GM15510 (cell line): Measurements from ENCODE around the gene CDHR2.

ENCODE experiments used
- POLR2A ChIP-seq: IDR thresholded peaks from 3 replicates; pipeline ENCODE4 v1.6.1; 2011; ENCODE audit warnings: borderline replicate concordance; ENCODE audit not compliant: insufficient read length; ENCODE audit errors: extremely low read depth

The CDHR2 gene

DNA sequence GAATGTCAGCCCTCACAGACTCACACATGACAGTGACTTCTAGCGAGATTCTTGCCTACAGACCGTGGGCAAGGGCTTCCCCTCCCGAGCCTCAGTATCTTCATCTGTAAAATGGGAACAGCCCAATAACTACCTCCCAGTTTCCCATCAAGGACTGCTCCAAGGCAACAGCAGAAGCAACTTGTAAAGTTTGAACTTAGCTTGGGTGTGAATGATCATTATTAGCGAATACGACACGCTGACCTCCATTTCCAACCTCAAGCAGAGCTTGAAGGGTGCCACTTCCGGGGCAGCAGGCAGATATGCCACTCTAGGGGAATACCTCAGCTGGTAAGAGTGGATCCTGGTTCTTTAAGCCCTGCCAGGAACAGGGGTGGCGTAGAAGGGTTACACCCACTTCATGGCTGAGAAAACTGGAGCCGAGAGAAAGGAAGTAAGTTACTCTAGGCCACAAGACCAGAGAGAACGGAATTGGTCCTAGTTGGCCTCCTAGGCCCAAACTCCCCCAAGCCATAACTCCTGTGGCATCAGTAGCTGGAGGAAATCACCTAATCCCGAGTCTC, 14.0 kb upstream of the CDHR2 start:
- peak; percentile 55 for TF ChIP-seq POLR2A

DNA sequence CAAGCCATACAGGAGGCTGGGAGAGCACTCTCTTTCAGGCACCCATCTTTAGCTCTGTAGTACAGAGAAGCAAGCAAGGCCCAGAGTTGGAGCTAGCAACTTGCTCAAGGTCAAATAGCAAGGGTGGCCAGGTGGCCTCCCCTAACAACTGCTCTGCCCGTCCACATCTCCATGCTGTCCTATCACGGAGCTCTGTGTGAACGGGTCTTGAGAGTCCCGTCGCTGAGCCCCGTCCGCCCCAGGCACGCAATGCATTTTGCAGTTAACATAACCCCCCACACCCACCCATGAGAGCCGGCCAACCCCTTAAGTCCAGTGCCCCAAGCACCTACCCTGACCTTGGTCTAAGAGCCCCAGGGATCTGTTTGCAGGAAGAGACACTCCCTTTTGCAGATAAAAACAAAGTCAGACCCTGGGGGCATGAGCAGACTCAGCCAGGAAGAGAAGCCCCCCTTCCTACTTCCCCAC, 13.4 kb upstream of the CDHR2 start:
- no peak for TF ChIP-seq POLR2A

DNA sequence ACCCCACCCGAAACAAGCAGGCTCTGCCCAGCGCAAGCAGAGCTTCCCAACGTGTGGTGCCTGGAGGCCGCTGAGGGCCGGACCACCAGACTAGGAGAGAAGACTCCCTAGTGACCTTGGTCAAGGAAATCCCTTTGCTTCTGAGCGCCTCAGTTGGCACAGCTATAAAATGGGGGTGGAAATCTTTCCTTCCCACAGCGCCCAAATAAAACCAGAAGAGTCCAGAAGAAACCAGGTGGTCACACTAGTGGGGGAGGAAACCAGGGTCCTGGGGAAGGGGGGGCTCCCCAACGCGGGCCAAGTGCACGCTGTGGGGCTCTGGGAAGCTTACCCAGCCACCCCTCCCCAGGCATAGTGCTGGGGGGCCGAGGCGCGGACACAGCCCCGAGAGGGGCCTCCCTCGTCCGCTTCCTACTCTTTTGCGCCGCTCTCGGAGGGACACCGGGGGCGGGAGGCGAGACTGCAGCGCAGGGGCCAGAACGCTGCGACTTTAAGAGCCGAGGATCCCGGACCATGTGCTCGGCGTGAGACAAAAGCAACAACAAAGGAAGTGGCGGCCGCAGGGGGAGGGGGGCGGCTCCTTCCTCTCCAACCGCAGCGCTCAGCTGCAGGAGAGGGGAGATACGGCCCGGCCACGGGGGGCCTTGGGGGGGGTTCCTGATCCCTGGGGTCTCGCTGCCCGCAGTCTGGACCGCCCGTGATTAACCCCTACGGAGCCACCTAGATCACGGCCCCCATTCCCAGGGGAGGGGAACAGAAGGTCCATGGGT, 12.8 kb upstream of the CDHR2 start:
- TF ChIP-seq POLR2A = peak; percentile 41

DNA sequence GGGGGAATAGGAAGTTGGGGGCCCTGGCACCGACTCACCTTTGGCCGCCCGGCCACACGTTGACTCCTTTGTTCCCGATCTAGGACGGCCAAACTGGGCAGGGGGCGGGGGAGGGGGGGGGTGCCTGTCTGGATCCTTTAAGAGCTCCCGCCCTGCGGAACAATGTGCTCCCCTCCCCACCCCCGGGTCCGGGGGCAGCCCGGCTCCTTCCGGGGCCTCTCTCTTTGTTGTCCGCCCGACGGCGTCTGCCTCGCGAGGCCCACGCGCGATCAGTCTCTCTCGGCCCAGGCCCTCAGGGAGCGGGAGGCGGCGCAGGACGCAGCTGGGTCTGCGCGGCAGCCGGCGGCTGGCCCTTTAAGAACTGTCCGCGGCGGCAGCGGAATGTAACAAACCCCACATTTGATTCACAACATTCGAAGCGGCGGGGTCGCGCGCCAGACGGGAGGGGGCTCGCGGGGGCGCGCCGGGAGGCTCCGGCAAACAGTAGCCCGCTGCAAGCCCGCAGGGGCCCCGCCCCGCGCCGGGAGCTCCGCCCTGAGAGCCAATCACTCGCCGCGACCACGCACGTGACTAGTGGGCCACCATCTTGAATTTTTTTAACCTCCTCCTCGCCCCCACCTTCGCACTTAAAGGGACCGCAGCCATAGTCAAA, 12.1 kb upstream of the CDHR2 start, which contains the start of gene RNF44:
Gene RNF44, minus strand, starts transcription at position 501 of the 652 bp plus-strand sequence. CDS start 4,930 bp downstream, outside the sequence.
- peak; percentile 52 for TF ChIP-seq POLR2A

DNA sequence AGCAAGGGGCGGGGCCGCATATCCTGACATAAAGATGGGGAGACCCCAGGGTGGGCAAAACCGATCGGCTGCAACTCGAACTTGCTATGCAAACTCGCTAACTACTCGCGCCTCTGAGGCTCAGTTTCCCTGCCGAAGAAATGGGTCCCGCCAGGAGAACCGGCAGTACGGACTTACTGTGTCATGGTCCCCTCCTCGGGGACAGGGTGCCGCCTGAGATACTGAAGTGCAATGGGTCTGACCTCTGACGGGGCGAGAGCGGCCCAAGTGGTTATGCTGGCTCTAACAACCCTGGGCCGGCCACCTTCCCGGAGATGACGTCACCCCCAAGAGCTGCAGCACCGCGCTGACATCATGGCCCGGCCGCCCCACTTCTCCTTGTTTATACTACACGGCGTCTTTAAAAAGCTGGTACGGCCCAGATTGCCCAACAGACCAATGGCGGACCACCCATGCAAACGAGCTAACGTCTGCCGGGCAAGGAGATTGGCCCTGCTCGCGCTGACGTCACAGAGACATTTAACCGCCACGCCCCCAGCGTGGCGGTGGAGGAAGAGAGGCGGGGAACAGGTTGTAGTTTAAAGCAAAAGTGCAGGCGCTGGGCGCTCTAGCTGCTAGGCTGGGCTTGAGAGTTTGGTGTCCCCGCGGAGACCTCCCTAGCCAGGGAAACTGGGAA, 11.4 kb upstream of the CDHR2 start:
- peak; percentile 53 for TF ChIP-seq POLR2A

DNA sequence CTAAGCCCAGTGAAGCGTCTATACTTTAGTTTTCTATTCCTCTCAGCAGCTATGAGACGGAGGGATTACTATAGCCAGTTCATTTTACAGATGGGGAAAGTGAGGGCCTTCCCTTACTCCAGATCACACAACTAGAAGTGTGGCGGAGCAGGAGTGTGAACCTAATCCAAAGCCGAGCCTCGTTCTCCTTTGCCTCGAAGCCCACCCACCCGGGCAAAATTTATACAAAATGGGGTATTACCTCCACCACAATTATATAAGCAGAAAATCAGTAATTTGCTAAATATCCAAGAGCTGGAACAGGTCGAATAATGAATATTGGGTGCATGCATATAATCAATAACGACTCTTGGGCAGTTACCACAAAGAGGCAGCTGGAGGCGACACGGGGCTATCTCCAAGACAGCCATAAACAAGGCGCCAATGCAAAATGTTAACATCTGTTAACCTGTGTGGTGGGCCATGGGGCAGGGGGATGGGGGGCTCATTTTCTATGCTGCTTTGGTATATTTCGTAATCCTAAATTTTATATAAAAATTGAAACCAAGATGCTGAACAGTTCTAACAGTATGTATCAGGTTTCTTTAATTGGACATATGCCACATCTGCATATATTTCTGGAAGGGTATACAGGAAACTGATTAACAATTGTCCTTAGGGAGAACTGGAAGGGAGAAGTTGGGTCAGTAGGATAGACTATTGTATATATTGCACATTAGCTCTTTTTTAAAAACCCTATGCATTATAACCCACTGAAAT, 10.7 kb upstream of the CDHR2 start:
- TF ChIP-seq POLR2A = no peak

DNA sequence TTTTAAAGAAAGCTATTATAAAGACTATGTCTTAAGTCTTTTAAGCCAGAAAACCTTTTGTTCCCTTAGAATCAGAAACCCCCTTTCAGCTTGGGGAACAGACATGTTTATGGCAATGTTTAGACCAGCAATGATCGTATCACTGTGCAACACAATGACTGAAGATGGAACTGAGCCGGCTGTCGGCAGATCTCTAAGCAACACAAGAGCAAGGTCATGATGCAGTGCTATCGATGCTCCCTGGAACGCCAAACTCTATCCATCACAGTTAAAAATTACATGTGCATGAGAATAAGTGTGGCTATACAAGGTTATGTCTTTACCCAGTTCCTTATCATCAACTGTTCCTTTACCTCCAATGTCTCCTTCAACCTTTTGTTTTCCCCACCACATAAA, 10.2 kb upstream of the CDHR2 start:
- no peak for TF ChIP-seq POLR2A

DNA sequence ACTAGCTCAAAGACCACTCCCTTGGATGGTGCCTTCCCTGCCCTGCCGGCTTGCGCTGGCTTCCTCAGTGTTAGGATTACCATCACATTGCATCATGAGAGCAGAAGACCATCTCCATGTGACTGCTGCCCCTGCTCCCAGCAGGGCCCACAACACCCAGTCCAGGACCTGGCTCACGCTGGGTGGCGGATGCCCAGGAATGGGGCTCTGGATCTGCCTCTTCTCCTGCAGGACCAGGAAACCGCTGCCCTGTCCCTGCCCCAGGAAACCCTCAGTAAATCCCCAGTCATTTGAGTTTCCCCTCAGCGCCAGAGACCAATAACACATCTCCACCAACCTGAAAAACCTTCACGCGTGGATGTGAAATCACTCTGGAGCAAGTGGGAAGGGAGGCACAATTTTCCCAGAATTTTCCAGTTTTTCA, 8.7 kb upstream of the CDHR2 start:
- no peak for TF ChIP-seq POLR2A

DNA sequence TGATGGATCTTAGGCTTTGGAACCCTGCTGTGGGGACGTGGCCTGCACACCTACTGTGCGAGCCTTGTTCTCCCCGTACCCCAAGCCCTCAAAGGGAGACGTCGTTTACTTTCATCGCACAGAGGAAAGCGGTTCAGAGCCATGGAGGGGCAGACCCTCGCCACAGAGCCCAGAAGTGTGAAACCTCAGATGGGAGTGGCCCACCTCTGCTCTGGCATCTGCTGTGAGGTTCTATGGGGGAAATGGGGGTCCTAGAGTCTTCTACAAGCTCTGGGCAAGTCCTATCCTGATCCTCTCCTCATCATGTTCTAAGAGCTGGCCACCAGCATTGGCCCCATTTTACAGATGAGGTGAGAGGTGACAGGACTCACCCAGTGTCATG, 8.2 kb upstream of the CDHR2 start:
- no peak for TF ChIP-seq POLR2A

DNA sequence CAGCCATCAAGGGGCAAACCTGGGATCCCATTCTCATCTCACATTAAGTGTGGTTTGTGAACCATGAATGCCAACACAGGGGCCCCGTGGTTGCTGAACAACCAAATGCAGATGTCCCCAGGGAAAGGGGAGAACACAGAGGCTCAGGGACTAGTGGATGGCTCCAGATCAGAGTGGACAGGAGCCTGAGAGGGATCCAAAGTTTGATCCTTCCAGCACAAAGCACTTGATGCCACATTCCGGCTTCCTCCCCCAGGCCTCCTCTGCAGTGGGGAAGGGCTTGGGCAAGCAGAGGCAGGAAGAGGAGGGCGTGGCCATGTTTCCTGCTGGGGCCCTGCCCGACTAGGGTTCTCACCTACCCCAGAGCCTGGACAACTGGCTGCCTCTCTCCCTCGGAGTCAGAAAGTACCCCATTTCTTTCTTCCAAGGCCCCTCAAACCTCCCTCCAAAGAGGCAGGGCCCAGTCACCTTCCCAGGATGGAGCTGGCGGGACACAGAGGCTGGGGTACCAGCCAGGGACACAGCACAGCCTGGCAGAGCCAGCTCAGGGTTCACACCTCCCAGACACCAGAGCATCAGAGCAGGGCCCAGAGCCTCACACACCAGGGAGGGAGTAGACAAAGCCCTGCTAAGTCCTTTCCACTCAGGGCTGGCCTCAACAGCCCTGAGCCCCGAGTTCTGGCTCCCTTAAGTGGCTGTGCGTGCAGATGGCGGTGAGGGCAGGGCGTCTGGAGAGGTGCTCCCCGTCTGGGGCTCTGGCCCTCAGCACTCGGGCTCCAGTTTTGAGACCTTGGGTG, 7.6 kb upstream of the CDHR2 start:
- TF ChIP-seq POLR2A = peak; percentile 41

DNA sequence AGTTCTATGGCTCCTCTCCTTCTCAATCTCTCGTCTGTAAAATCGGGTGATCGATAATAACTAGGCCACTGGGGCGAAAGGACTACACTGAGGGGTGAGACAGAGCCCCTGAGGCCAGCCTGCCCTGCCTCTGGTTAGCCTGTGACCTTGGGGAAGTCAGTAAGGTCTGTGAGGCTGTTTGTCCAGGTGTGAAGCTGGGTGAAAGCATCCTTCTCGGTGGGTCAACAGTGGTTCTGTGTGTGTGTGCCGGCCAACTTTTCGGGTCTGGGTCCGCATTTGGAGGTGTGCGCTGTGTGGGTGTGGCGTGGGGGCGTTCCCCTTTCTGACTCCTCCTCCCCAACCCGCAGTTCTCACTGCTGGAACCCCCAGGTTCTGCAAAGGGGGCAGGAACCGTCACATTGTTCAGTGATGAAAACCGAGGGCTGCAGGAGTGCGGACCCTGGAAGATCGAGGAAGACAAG, 7.0 kb upstream of the CDHR2 start:
- TF ChIP-seq POLR2A = peak; percentile 14

DNA sequence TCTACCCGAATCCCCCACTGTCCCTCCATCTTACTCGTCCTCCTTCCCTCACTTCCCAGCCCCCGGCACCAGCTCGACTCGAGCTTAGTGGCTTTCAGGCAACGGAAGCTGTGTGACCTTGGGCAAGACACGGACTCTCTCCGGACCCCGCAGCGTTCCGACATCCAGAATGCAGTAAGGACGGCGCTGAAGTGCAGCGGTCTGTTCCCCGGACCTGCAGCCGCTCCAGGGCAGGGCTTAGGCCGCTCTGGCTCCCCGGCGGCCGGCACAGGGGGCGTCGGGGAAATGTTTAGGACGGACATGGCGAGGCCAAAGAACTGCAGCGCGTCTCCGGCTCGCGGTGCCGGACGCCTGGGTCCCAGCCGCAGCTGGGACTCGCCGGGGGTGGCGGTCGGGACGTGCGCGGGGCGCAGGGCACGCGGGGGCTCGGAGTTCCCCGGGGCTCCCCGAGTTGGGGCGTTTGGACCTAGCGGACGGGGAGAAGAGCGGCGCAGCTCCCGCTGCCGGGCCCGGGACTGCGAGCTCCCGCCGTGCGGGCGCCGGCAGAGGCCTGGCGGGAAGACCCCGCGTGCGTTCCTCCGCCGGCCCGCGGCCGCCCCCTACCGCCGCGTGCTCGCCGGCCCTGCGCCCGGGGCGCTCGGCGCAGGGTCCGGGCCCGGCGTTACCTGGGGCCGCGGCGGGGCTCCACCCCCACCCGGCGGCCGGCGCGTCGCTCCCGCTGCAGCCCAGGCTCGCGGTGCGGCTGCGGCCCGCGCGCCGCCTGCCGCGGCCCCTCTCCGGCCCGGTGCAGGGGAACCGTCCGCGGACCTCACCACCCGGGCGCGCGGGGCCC, 6.3 kb upstream of the CDHR2 start:
- no peak for TF ChIP-seq POLR2A
